Progenitor cell of endocrine pancreas (in vitro differentiated cells): Measurements from ENCODE around the gene PPP1R17. TPM values are rescaled to one million over a fixed set of nuclear protein-coding genes. Genes with fewer than 3 reads are reported as not detected.
A peak's percentile ranks its signal among the peaks of the same experiment; 100 is the strongest.

Experiments
- DNase-seq: peaks from one replicate; pipeline ENCODE4 v3.0.0; 2021; ENCODE audit warnings: low spot score; ENCODE audit not compliant: unreplicated experiment
- H3K27ac Mint-ChIP-seq: 2 replicates; pipeline ENCODE4 v1.8.0; 2021; ENCODE audit warnings: mild to moderate bottlenecking, moderate library complexity, mixed read lengths
- H3K27me3 Mint-ChIP-seq: 2 replicates; pipeline ENCODE4 v1.8.0; 2021; ENCODE audit warnings: mixed read lengths
- H3K36me3 Mint-ChIP-seq: 2 replicates; pipeline ENCODE4 v1.8.0; 2022; ENCODE audit warnings: mixed read lengths; ENCODE audit not compliant: insufficient read depth
- H3K4me1 Mint-ChIP-seq: 2 replicates; pipeline ENCODE4 v1.8.0; 2021; ENCODE audit warnings: low read depth, mixed read lengths
- H3K4me3 Mint-ChIP-seq: 2 replicates; pipeline ENCODE4 v1.8.0; 2021; ENCODE audit warnings: low read depth, mild to moderate bottlenecking, moderate library complexity, mixed read lengths
- H3K9me3 Mint-ChIP-seq: 2 replicates; pipeline ENCODE4 v1.8.0; 2021; ENCODE audit warnings: low read depth, mixed read lengths
- long read RNA-seq: library from polyadenylated mRNA; unstranded; transcript quantifications from one replicate; pipeline ENCODE4 v2.0.0, GENCODE V29; 2020
- total RNA-seq: library from RNA; stranded (reverse); gene quantifications from 2 replicates; pipeline ENCODE4 v1.2.1, GENCODE V29; 2021
- TF ChIP-seq, protein P1 (sequence below): fragments of 200-600 bp; sonication (generic); IDR thresholded peaks from one replicate; pipeline ENCODE4 v1.5.0; 2021; ENCODE audit warnings: antibody characterized with exemption, mild to moderate bottlenecking; ENCODE audit not compliant: unreplicated experiment

Gene PPP1R17
- total RNA-seq = 0.96 and 1.2 TPM in 2 replicates
- long read RNA-seq, transcript PPP1R17-201 (5 exons, 2,268 nt) = major isoform, 14 of 14 reads
- long read RNA-seq, partial matches to known transcripts = 0 of 14 reads
- long read RNA-seq, other reads (novel, unspliced or antisense) = 0 of 14 reads

GRCh38 chr7:31687024-31687748 lies at the start of gene PPP1R17:
Gene PPP1R17 (plus strand): TSS chr7:31687215. CDS start chr7:31692442, 5,227 bp downstream.
- DNase-seq = peak; percentile 13
- no peak within 1 kb of the TSS for H3K27ac Mint-ChIP-seq
- H3K4me3 Mint-ChIP-seq = no peak within 1 kb of the TSS
- no peaks in the 10 kb centered on the region for H3K9me3 Mint-ChIP-seq
- peaks cover 4% of the 10 kb centered on the region for H3K4me1 Mint-ChIP-seq
- no peaks in the 10 kb centered on the region for H3K36me3 Mint-ChIP-seq
- peaks cover 39% of the 10 kb centered on the region for H3K27me3 Mint-ChIP-seq
- TF ChIP-seq, protein P1, sequence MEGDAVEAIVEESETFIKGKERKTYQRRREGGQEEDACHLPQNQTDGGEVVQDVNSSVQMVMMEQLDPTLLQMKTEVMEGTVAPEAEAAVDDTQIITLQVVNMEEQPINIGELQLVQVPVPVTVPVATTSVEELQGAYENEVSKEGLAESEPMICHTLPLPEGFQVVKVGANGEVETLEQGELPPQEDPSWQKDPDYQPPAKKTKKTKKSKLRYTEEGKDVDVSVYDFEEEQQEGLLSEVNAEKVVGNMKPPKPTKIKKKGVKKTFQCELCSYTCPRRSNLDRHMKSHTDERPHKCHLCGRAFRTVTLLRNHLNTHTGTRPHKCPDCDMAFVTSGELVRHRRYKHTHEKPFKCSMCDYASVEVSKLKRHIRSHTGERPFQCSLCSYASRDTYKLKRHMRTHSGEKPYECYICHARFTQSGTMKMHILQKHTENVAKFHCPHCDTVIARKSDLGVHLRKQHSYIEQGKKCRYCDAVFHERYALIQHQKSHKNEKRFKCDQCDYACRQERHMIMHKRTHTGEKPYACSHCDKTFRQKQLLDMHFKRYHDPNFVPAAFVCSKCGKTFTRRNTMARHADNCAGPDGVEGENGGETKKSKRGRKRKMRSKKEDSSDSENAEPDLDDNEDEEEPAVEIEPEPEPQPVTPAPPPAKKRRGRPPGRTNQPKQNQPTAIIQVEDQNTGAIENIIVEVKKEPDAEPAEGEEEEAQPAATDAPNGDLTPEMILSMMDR = no peak

GRCh38 chr7:31640381-31640780 lies 46.6 kb upstream of the PPP1R17 start:
- H3K9me3 Mint-ChIP-seq = no peaks in the 10 kb centered on the region
- no peaks in the 10 kb centered on the region for H3K27me3 Mint-ChIP-seq
- DNase-seq = no peak
- no peak overlapping the region for H3K27ac Mint-ChIP-seq
- no peaks in the 10 kb centered on the region for H3K4me1 Mint-ChIP-seq
- H3K4me3 Mint-ChIP-seq = no peak overlapping the region
- TF ChIP-seq, protein P1 = no peak
- H3K36me3 Mint-ChIP-seq = no peaks in the 10 kb centered on the region

- Mint-ChIP-seq H3K4me3 (no peak overlapping the region), H3K27ac (no peak overlapping the region), H3K27me3 (no peaks in the 10 kb centered on the region), H3K4me1 (no peaks in the 10 kb centered on the region), H3K9me3 (no peaks in the 10 kb centered on the region), H3K36me3 (no peaks in the 10 kb centered on the region)
- no peak for DNase-seq
- TF ChIP-seq, protein P1 = no peak
Measured at GRCh38 chr7:31642681-31643115, 44.3 kb upstream of the PPP1R17 start.

GRCh38 chr7:31646942-31647341 lies 40.1 kb upstream of the PPP1R17 start:
- TF ChIP-seq, protein P1 = no peak
- H3K36me3 Mint-ChIP-seq = no peaks in the 10 kb centered on the region
- H3K27ac Mint-ChIP-seq = no peak overlapping the region
- peaks cover 4% of the 10 kb centered on the region for H3K4me1 Mint-ChIP-seq
- H3K9me3 Mint-ChIP-seq = no peaks in the 10 kb centered on the region
- no peak for DNase-seq
- H3K27me3 Mint-ChIP-seq = no peaks in the 10 kb centered on the region
- no peak overlapping the region for H3K4me3 Mint-ChIP-seq

- Mint-ChIP-seq H3K27me3 (no peaks in the 10 kb centered on the region), H3K4me3 (no peak overlapping the region), H3K27ac (no peak overlapping the region), H3K9me3 (no peaks in the 10 kb centered on the region), H3K36me3 (no peaks in the 10 kb centered on the region), H3K4me1 (peaks cover 4% of the 10 kb centered on the region)
- DNase-seq = no peak
- TF ChIP-seq, protein P1 = no peak
Measured at GRCh38 chr7:31647511-31647910, 39.5 kb upstream of the PPP1R17 start.
